ENCODE measurements around the gene SYT5. TPM values are rescaled to one million over a fixed set of nuclear protein-coding genes. Genes with fewer than 3 reads are reported as not detected.

The SYT5 gene
- total and polyA plus RNA-seq, 2 of the 13 experiments (the other 11 are each of a cell fraction or from before 2014, with no cell fraction given) = not detected

DNA sequence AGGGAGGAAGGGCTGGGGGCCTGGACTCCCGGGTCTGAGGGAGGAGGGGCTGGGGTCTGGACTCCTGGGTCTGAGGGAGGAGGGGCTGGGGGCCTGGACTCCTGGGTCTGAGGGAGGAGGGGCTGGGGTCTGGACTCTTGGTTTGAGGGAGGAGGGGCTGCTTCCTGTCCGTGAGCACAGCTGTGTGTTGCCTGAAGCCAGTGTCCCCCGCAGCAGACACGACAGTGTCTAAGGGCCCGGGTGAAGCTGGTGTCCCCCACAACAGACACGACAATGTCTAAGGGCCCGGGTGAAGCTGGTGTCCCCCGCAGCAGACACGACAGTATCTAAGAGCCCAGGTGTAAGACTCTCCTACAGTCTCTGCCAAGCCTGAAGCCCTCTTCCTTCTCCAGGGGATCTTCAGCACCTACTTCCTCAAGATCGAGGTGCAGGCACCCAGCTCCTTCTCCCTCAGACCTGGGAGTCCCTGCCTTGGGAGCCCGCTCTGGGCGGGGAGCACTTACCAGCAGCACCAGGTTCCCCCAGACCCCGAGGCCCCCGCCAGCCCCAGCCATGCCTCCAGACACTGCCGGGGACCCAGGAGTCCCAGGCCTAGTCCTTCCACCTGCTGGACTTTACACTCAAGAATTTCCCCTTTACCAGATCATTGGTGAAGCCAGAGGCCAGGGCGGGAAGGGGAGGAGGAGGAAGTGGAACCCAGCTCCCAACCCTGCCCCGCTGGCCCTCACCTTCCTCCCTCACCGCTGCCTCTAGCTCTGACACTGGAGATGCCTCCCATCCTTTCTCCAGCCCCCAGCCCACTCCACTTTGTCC lies 29.0 kb upstream of the SYT5 start, which contains the start of gene PTPRH (continued):
- TF ChIP-seq, protein P1, sequence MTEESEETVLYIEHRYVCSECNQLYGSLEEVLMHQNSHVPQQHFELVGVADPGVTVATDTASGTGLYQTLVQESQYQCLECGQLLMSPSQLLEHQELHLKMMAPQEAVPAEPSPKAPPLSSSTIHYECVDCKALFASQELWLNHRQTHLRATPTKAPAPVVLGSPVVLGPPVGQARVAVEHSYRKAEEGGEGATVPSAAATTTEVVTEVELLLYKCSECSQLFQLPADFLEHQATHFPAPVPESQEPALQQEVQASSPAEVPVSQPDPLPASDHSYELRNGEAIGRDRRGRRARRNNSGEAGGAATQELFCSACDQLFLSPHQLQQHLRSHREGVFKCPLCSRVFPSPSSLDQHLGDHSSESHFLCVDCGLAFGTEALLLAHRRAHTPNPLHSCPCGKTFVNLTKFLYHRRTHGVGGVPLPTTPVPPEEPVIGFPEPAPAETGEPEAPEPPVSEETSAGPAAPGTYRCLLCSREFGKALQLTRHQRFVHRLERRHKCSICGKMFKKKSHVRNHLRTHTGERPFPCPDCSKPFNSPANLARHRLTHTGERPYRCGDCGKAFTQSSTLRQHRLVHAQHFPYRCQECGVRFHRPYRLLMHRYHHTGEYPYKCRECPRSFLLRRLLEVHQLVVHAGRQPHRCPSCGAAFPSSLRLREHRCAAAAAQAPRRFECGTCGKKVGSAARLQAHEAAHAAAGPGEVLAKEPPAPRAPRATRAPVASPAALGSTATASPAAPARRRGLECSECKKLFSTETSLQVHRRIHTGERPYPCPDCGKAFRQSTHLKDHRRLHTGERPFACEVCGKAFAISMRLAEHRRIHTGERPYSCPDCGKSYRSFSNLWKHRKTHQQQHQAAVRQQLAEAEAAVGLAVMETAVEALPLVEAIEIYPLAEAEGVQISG (CRISPR knock-in tag; IDR thresholded peaks at IDR 0.05) = peak; percentile 2; the same call in 1 of the 2 replicates
- TF ChIP-seq PATZ1 (CRISPR knock-in tag; IDR thresholded peaks at IDR 0.05) (no peak; the same call in 1 of the 2 replicates), TBP (CRISPR knock-in tag; IDR thresholded peaks at IDR 0.05) (no peak), EEA1 (CRISPR knock-in tag; IDR thresholded peaks at IDR 0.05; ENCODE audit: borderline replicate concordance) (peak; percentile 33; the same call in 1 of the 2 replicates), ZBTB7A (CRISPR knock-in tag; IDR thresholded peaks at IDR 0.05) (peak; percentile 76; the same call in 1 of the 2 replicates), ZNF619 (CRISPR knock-in tag; IDR thresholded peaks at IDR 0.05) (no peak; the same call in 1 of the 2 replicates), HNF4A (CRISPR knock-in tag; IDR thresholded peaks at IDR 0.05) (peak; percentile 47; the same call in 1 of the 2 replicates), POGK (CRISPR knock-in tag; conservative IDR thresholded peaks at IDR 0.05) (no peak), ZFY (CRISPR knock-in tag; IDR thresholded peaks at IDR 0.05) (0 out of 2 replicates have a peak, but pooled peaks have one; percentile 45), TFAP4 (IDR thresholded peaks at IDR 0.05; ENCODE audit: borderline replicate concordance, low read depth) (peak; percentile 60; the same call in 1 of the 2 replicates), SKI (IDR thresholded peaks at IDR 0.05; ENCODE audit: partially characterized antibody) (no peak), KLF12 (CRISPR knock-in tag; IDR thresholded peaks at IDR 0.05; ENCODE audit: borderline replicate concordance) (0 out of 2 replicates have a peak, but pooled peaks have one; percentile 36), SP140L (CRISPR knock-in tag; IDR thresholded peaks at IDR 0.05; ENCODE audit: borderline replicate concordance) (no peak), PRMT3 (CRISPR knock-in tag; IDR thresholded peaks at IDR 0.05; ENCODE audit: borderline replicate concordance, low read depth) (no peak), ZFP90 (CRISPR knock-in tag; IDR thresholded peaks at IDR 0.05; ENCODE audit: borderline replicate concordance) (peak; percentile 31; the same call in 1 of the 2 replicates), ATF5 (CRISPR knock-in tag; IDR thresholded peaks at IDR 0.05; ENCODE audit: low read depth) (no peak), ZNF740 (CRISPR knock-in tag; IDR thresholded peaks at IDR 0.05) (no peak), HOXA5 (CRISPR knock-in tag; IDR thresholded peaks at IDR 0.05) (0 out of 2 replicates have a peak, but pooled peaks have one; percentile 20), MIER3 (CRISPR knock-in tag; IDR thresholded peaks at IDR 0.05; ENCODE audit: borderline replicate concordance) (no peak), BCL6 (CRISPR knock-in tag; IDR thresholded peaks at IDR 0.05) (no peak)
